ENCODE results near the gene CYP27C1. TPM values are rescaled to one million over a fixed set of nuclear protein-coding genes. Genes with fewer than 3 reads are reported as not detected.
A peak's percentile ranks its signal among the peaks of the same experiment; 100 is the strongest.

CYP27C1 gene
- total and polyA plus RNA-seq, 2 experiments from 2014 or later = 1.8 to 2.9 TPM

- TF ChIP-seq ETS1 (IDR thresholded peaks at IDR 0.05) = no peak
- TF ChIP-seq STAT1 (IDR thresholded peaks at IDR 0.05; ENCODE audit: unreplicated experiment) = no peak
- no peak for TF ChIP-seq JUNB (IDR thresholded peaks at IDR 0.05; ENCODE audit: unreplicated experiment)
- no peak for TF ChIP-seq ZNF331 (CRISPR knock-in tag; IDR thresholded peaks at IDR 0.05; ENCODE audit: low read depth)
Observed at GRCh38 chr2:127193967-127194280, 26.2 kb downstream of the CYP27C1 start (continued).

- peak; percentile 29 for ATAC-seq
Observed at GRCh38 chr2:127193164-127193966, 26.7 kb downstream of the CYP27C1 start.

More at GRCh38 chr2:127193164-127193966, 26.7 kb downstream of the CYP27C1 start:
- Histone ChIP-seq H2AFZ (no peak overlapping the region), H3K27ac (ENCODE audit: low read depth) (peak overlapping the region; percentile 33), H4K20me1 (replicated peaks; ENCODE audit: insufficient read depth) (no peaks in the 10 kb centered on the region), H3K4me1 (ENCODE audit: insufficient read depth) (peaks cover 23% of the 10 kb centered on the region), H3F3A (replicated peaks; ENCODE audit: low read depth) (no peaks in the 10 kb centered on the region), H3K27me3 (ENCODE audit: insufficient read depth) (no peaks in the 10 kb centered on the region), H3K4me2 (peak overlapping the region; percentile 39; the same call in 1 of the 2 replicates), H3K79me2 (replicated peaks; ENCODE audit: insufficient read depth) (no peaks in the 10 kb centered on the region), H3K36me3 (ENCODE audit: insufficient read depth) (no peaks in the 10 kb centered on the region; the same call in 1 of the 2 replicates), H3K4me3 (no peak overlapping the region), H3K9me2 (ENCODE audit: insufficient read depth) (no peaks in the 10 kb centered on the region)
- TF ChIP-seq ZNF331 (CRISPR knock-in tag; IDR thresholded peaks at IDR 0.05; ENCODE audit: low read depth) (no peak), NANOG (IDR thresholded peaks at IDR 0.05; ENCODE audit: borderline replicate concordance) (no peak), ETS1 (IDR thresholded peaks at IDR 0.05) (no peak), EZH2phosphoT487 (IDR thresholded peaks at IDR 0.05; ENCODE audit: unreplicated experiment) (no peak), ZNF462 (CRISPR knock-in tag; IDR thresholded peaks at IDR 0.05) (no peak), CREB1 (CRISPR knock-in tag; IDR thresholded peaks at IDR 0.05; ENCODE audit: low read depth) (no peak), POLR2AphosphoS5 (IDR thresholded peaks at IDR 0.05; ENCODE audit: low read depth) (no peak)
- Mint-ChIP-seq H3K4me3 (no peak overlapping the region), H3K36me3 (ENCODE audit: low read depth) (peaks cover 36% of the 10 kb centered on the region), H3K27me3 (ENCODE audit: insufficient read depth, low read depth, poor library complexity) (peaks cover 5% of the 10 kb centered on the region), H3K27ac (0 out of 2 replicates have a peak overlapping the region, but pooled peaks have one; percentile 40), H3K4me1 (peaks cover 40% of the 10 kb centered on the region), H3K9me3 (peaks cover 19% of the 10 kb centered on the region)
- DNase-seq (ENCODE audit: low spot score) = peak; percentile 39

Data from GM23338 (cell line).